OCI-LY7 (cell line): ENCODE data around the gene FASTK.

ENCODE experiments used
- EZH2phosphoT487 ChIP-seq: fragments of 200-600 bp; sonication (generic); IDR thresholded peaks from 2 replicates; pipeline ENCODE4 v1.6.1; 2018; ENCODE audit warnings: low read depth, borderline replicate concordance, mild to moderate bottlenecking, mixed run types, antibody characterized with exemption, low read length, moderate library complexity, mixed read lengths
- TF ChIP-seq, protein P1 (sequence below): fragments of 200-600 bp; sonication (generic); conservative IDR thresholded peaks from 2 replicates; pipeline ENCODE4 v1.5.1; 2014; ENCODE audit warnings: mild to moderate bottlenecking, antibody characterized with exemption, low read length, moderate library complexity, mixed read lengths

- TF ChIP-seq, protein P1, sequence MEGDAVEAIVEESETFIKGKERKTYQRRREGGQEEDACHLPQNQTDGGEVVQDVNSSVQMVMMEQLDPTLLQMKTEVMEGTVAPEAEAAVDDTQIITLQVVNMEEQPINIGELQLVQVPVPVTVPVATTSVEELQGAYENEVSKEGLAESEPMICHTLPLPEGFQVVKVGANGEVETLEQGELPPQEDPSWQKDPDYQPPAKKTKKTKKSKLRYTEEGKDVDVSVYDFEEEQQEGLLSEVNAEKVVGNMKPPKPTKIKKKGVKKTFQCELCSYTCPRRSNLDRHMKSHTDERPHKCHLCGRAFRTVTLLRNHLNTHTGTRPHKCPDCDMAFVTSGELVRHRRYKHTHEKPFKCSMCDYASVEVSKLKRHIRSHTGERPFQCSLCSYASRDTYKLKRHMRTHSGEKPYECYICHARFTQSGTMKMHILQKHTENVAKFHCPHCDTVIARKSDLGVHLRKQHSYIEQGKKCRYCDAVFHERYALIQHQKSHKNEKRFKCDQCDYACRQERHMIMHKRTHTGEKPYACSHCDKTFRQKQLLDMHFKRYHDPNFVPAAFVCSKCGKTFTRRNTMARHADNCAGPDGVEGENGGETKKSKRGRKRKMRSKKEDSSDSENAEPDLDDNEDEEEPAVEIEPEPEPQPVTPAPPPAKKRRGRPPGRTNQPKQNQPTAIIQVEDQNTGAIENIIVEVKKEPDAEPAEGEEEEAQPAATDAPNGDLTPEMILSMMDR: no peak
- TF ChIP-seq EZH2phosphoT487: no peak
Measured at GRCh38 chr7:151056666-151057505, 23.7 kb downstream of the FASTK start.
